B cell (primary cell): ENCODE results near the gene EPX. TPM values are rescaled to one million over a fixed set of nuclear protein-coding genes. Genes with fewer than 3 reads are reported as not detected.

Experiments
- ATAC-seq: fragments of 200-7000 bp; cut with Tn5 transposase; one replicate; pipeline ENCODE4 v1.10.0; 2021; ENCODE audit warnings: low read depth, mild to moderate bottlenecking, moderate number of reproducible peaks, moderate library complexity
- CTCF ChIA-PET: fragments of 350-600 bp; sonication (Branson Sonifier 250); formaldehyde crosslinking; loops from one replicate; lab custom pipeline; 2021; ENCODE audit warnings: antibody characterized with exemption, inconsistent platforms; lab: Charles Lee
- POLR2A ChIA-PET: fragments of 350-600 bp; sonication (Branson Sonifier 250); formaldehyde crosslinking; loops from one replicate; lab custom pipeline; 2021; ENCODE audit warnings: antibody characterized with exemption; lab: Charles Lee
- DNase-seq: peaks from one replicate; pipeline ENCODE4 v3.0.0; 2013
- H2AFZ ChIP-seq: 2 replicates; pipeline ENCODE4 v1.6.1; 2012; ENCODE audit warnings: mild to moderate bottlenecking, low read depth, low read length; ENCODE audit not compliant: insufficient read depth, poor library complexity, severe bottlenecking
- H3K27ac ChIP-seq, 2 donors: 1 replicate in 1 of 2; 2 replicates in 1 of 2; pipeline ENCODE4 v1.5.1; 2012 to 2013; ENCODE audit warnings: low read length in 2 of 2, mild to moderate bottlenecking in 2 of 2, moderate library complexity in 1 of 2
- H3K27me3 ChIP-seq, 4 experiments: fragments of 200-600 bp in 1 of 4; sonication (generic) in 1 of 4; replicated peaks in 1 of 4; 1 replicate in 2 of 4; 2 replicates in 2 of 4; pipeline versions ENCODE4 v1.6.1 to v1.7.0; 2013 to 2016; ENCODE audit warnings: low read length in 3 of 4, mild to moderate bottlenecking in 2 of 4, mixed read lengths in 1 of 4, moderate library complexity in 1 of 4; ENCODE audit not compliant: insufficient read depth in 4 of 4, control insufficient read depth in 3 of 4; ENCODE audit errors: control extremely low read depth in 1 of 4
- H3K36me3 ChIP-seq, 2 experiments: replicated peaks in 1 of 2; 1 replicate in 1 of 2; 2 replicates in 1 of 2; pipeline versions ENCODE4 v1.6.1 to v1.7.1; 2013; ENCODE audit warnings: low read length in 1 of 2; ENCODE audit not compliant: insufficient read depth in 2 of 2, control insufficient read depth in 1 of 2; ENCODE audit errors: control extremely low read depth in 1 of 2, extremely low read depth in 1 of 2
- H3K4me1 ChIP-seq, 2 donors: fragments of 200-600 bp in 1 of 2; sonication (generic) in 1 of 2; 1 replicate in 1 of 2; 2 replicates in 1 of 2; pipeline versions ENCODE4 v1.5.1 to v1.6.1; 2013 to 2017; ENCODE audit warnings: low read length in 2 of 2; ENCODE audit not compliant: control insufficient read depth in 2 of 2, insufficient read depth in 2 of 2
- H3K4me2 ChIP-seq: replicated peaks from 2 replicates; pipeline ENCODE3; 2012; ENCODE audit warnings: mild to moderate bottlenecking, low read depth, low read length; ENCODE audit not compliant: poor library complexity, severe bottlenecking
- H3K4me3 ChIP-seq, 5 experiments: fragments of 200-600 bp in 1 of 5; sonication (generic) in 1 of 5; 1 replicate in 3 of 5; 2 replicates in 2 of 5; pipeline versions ENCODE4 v1.5.1 to v1.7.0; 2011 to 2016; ENCODE audit warnings: low read length in 4 of 5, mild to moderate bottlenecking in 4 of 5, low read depth in 2 of 5, control low read depth in 1 of 5, moderate library complexity in 1 of 5; ENCODE audit not compliant: insufficient read depth in 1 of 5; ENCODE audit errors: control extremely low read depth in 1 of 5, extremely low read depth in 1 of 5
- H3K79me2 ChIP-seq: fragments of 200-600 bp; sonication (generic); one replicate; pipeline ENCODE4 v1.6.0; 2016; ENCODE audit warnings: low read length; ENCODE audit not compliant: control insufficient read depth, insufficient read depth
- H3K9ac ChIP-seq: fragments of 200-600 bp; sonication (generic); 2 replicates; pipeline ENCODE4 v1.6.1; 2017; ENCODE audit warnings: mild to moderate bottlenecking, low read length, moderate library complexity
- H3K9me3 ChIP-seq, 3 donors: one replicate each; pipeline versions ENCODE4 v1.6.1 to v1.7.1; 2013; ENCODE audit warnings: low read length in 2 of 3; ENCODE audit not compliant: control insufficient read depth in 2 of 3, insufficient read depth in 1 of 3; ENCODE audit errors: control extremely low read depth in 1 of 3
- H4K20me1 ChIP-seq: 2 replicates; pipeline ENCODE4 v1.6.0; 2012; ENCODE audit warnings: mild to moderate bottlenecking, low read length; ENCODE audit not compliant: insufficient read depth, control insufficient read depth, poor library complexity, severe bottlenecking
- H3K27ac Mint-ChIP-seq: one replicate; pipeline ENCODE4 v1.8.0; 2021; ENCODE audit warnings: mixed read lengths
- H3K27me3 Mint-ChIP-seq: one replicate; pipeline ENCODE4 v1.8.0; 2021; ENCODE audit warnings: mixed read lengths
- H3K4me1 Mint-ChIP-seq: one replicate; pipeline ENCODE4 v1.8.0; 2021; ENCODE audit warnings: mixed read lengths
- H3K4me3 Mint-ChIP-seq: one replicate; pipeline ENCODE4 v1.8.0; 2021; ENCODE audit warnings: mixed read lengths
- H3K9me3 Mint-ChIP-seq: one replicate; pipeline ENCODE4 v1.8.0; 2022; ENCODE audit warnings: mixed read lengths; ENCODE audit not compliant: insufficient read depth
- CTCF ChIP-seq: fragments of 200-600 bp; IDR thresholded peaks from one replicate; pipeline ENCODE4 v1.8.0; 2022; ENCODE audit warnings: antibody characterized with exemption, mild to moderate bottlenecking
- EZH2 ChIP-seq: IDR thresholded peaks from 2 replicates; pipeline ENCODE4 v1.6.1; 2012; ENCODE audit warnings: borderline replicate concordance, low read depth, mild to moderate bottlenecking, moderate library complexity, low read length; ENCODE audit not compliant: insufficient read depth, poor library complexity, severe bottlenecking
- WGBS: methylation state at CpG from one replicate; pipeline ENCODE4 v1.1.5; 2013; ENCODE audit warnings: missing lambda C conversion rate; ENCODE audit not compliant: insufficient coverage; 5-methylcytosine and 5-hydroxymethylcytosine counted together
- intact Hi-C: fragments of 100-400 bp; cut with micrococcal nuclease; formaldehyde crosslinking; loops from one replicate; pipeline ENCODE4 v1.10.0; 2022
- polyA plus RNA-seq: library from polyadenylated mRNA; depleted of rRNA; stranded (reverse); fragments of >200 nt; gene quantifications from 2 replicates; pipeline ENCODE4 v1.2.3, GENCODE V29; 2012
- total RNA-seq, 2 donors: library from RNA; stranded (reverse); fragments of 120-200 nt in 1 of 2; gene quantifications; 1 replicate in 1 of 2; 2 replicates in 1 of 2; pipeline versions ENCODE4 v1.2.3 to v1.2.4, GENCODE V29; 2013 to 2022

The EPX gene
- total and polyA plus RNA-seq, 2 donors (not counting 1 experiment from before 2014, with no cell fraction given): not detected

GRCh38 chr17:58235821-58236220, 43.3 kb downstream of the EPX start:
- intact Hi-C loops: no loop called here

GRCh38 chr17:58236394-58236793, 43.9 kb downstream of the EPX start:
- H3K9ac ChIP-seq: no peak overlapping the region
- H3K4me3 ChIP-seq: no peak overlapping the region
- no peak overlapping the region for H3K27ac ChIP-seq
- intact Hi-C loops: no loop called here
- H2AFZ ChIP-seq: no peak overlapping the region
- no peak overlapping the region for H3K27ac Mint-ChIP-seq
- H3K79me2 ChIP-seq: no peaks in the 10 kb centered on the region
- H3K9me3 ChIP-seq: no peaks in the 10 kb centered on the region
- H4K20me1 ChIP-seq: no peaks in the 10 kb centered on the region
- H3K9me3 Mint-ChIP-seq: no peaks in the 10 kb centered on the region
- peaks cover 20 to 25% of the 10 kb centered on the region in 2 donors for H3K4me1 ChIP-seq
- H3K4me2 ChIP-seq: no peak overlapping the region
- ChIA-PET CTCF (interaction anchor here (1.0 to 1.6 kb wide), 4 partner anchors 9 to 36 kb away, joined by 3 to 10 read pairs (median 4); no protein-coding TSS in a partner anchor), POLR2A (no interaction called here)
- no peak overlapping the region for H3K4me3 Mint-ChIP-seq
- peaks cover 0 to 13% (median under 1%) of the 10 kb centered on the region in 4 experiments for H3K27me3 ChIP-seq
- H3K36me3 ChIP-seq: no peaks in the 10 kb centered on the region
- peaks cover 37% of the 10 kb centered on the region for H3K27me3 Mint-ChIP-seq
- DNase-seq (no peak), ATAC-seq (no peak)
- peaks cover 32% of the 10 kb centered on the region for H3K4me1 Mint-ChIP-seq
- WGBS: no CpG with 5 or more reads among the region's 2 CpGs
- TF ChIP-seq CTCF (no peak), EZH2 (no peak)

More at GRCh38 chr17:58235821-58236220, 43.3 kb downstream of the EPX start:
- no peaks in the 10 kb centered on the region for H3K36me3 ChIP-seq
- no peak overlapping the region for H3K9ac ChIP-seq
- H3K27ac ChIP-seq: no peak overlapping the region
- Mint-ChIP-seq H3K27ac (no peak overlapping the region), H3K4me3 (no peak overlapping the region), H3K9me3 (no peaks in the 10 kb centered on the region), H3K4me1 (peaks cover 32% of the 10 kb centered on the region), H3K27me3 (peaks cover 36% of the 10 kb centered on the region)
- POLR2A ChIA-PET: no interaction called here
- no peak for TF ChIP-seq CTCF
- no peak for TF ChIP-seq EZH2
- peaks cover 0 to 9% (median 0%) of the 10 kb centered on the region in 4 experiments for H3K27me3 ChIP-seq
- WGBS: no CpG with 5 or more reads among the region's 1 CpG
- H3K4me2 ChIP-seq: no peak overlapping the region
- no peak overlapping the region for H2AFZ ChIP-seq
- DNase-seq (no peak), ATAC-seq (no peak)
- no peaks in the 10 kb centered on the region for H3K79me2 ChIP-seq
- no peaks in the 10 kb centered on the region for H4K20me1 ChIP-seq
- H3K4me3 ChIP-seq: no peak overlapping the region
- H3K9me3 ChIP-seq: no peaks in the 10 kb centered on the region
- peaks cover 20 to 25% of the 10 kb centered on the region in 2 donors for H3K4me1 ChIP-seq
- CTCF ChIA-PET: interaction anchor here (1.1 to 1.6 kb wide), 3 partner anchors 8 to 14 kb away, joined by 3 to 10 read pairs (median 4); no protein-coding TSS in a partner anchor
